H1 (cell line): ENCODE data around the gene UVSSA. TPM values are rescaled to one million over a fixed set of nuclear protein-coding genes. Genes with fewer than 3 reads are reported as not detected.

Experiments
- CTCF ChIA-PET: fragments of 300-600 bp; sonication (Branson Sonifier 250); formaldehyde crosslinking; loops from one replicate; lab custom pipeline; 2021; ENCODE audit not compliant: partially characterized antibody; lab: Charles Lee
- POLR2A ChIA-PET: fragments of 300-600 bp; sonication (Branson Sonifier 250); formaldehyde crosslinking; loops from one replicate; lab custom pipeline; 2021; ENCODE audit warnings: inconsistent platforms; ENCODE audit not compliant: partially characterized antibody; lab: Charles Lee
- DNase-seq, 2 experiments: peaks; one replicate each; pipeline versions ENCODE4 v3.0.0 to v3.0.0-alpha.2; 2010 to 2022; ENCODE audit warnings: low spot score in 2 of 2, low read depth in 1 of 2, mixed read lengths in 1 of 2
- FAIRE-seq: peaks from 2 replicates; lab custom pipeline; 2011; peaks lifted over from hg19 to GRCh38; lab: Jason Lieb, UNC
- H2AFZ ChIP-seq: 2 replicates; pipeline ENCODE4 v1.8.1; 2012; ENCODE audit warnings: low read length, inconsistent platforms
- H2AK5ac ChIP-seq: 2 replicates; pipeline ENCODE4 v1.6.1; 2013; ENCODE audit warnings: low read depth, low read length
- H2BK120ac ChIP-seq: replicated peaks from 2 replicates; pipeline ENCODE3; 2013; ENCODE audit warnings: low read depth, low read length, inconsistent platforms
- H2BK12ac ChIP-seq: 2 replicates; pipeline ENCODE4 v1.6.1; 2013; ENCODE audit warnings: low read depth, low read length
- H2BK15ac ChIP-seq: 2 replicates; pipeline ENCODE4 v1.6.1; 2013; ENCODE audit warnings: low read length
- H2BK20ac ChIP-seq: 2 replicates; pipeline ENCODE4 v1.6.1; 2013; ENCODE audit warnings: low read length
- H2BK5ac ChIP-seq: 2 replicates; pipeline ENCODE4 v1.6.1; 2013; ENCODE audit warnings: low read depth, low read length
- H3K14ac ChIP-seq: 2 replicates; pipeline ENCODE4 v1.6.1; 2013; ENCODE audit warnings: inconsistent platforms; ENCODE audit not compliant: insufficient read length
- H3K18ac ChIP-seq: 2 replicates; pipeline ENCODE4 v1.6.1; 2013; ENCODE audit warnings: low read length; ENCODE audit errors: extremely low read depth
- H3K23ac ChIP-seq: 2 replicates; pipeline ENCODE4 v1.6.1; 2013; ENCODE audit warnings: inconsistent platforms; ENCODE audit not compliant: insufficient read length
- H3K23me2 ChIP-seq: 2 replicates; pipeline ENCODE4 v1.6.1; 2013; ENCODE audit warnings: low read depth, low read length
- H3K27ac ChIP-seq: 2 replicates; pipeline ENCODE4 v1.6.1; 2011; ENCODE audit warnings: low read depth, low read length, inconsistent platforms
- H3K27me3 ChIP-seq, 4 experiments: replicated peaks in 1 of 4; 1 replicate in 1 of 4; 2 replicates in 3 of 4; pipeline versions ENCODE4 v1.6.1 to v1.8.1; 2011 to 2013; ENCODE audit warnings: low read length in 3 of 4, mild to moderate bottlenecking in 3 of 4, inconsistent platforms in 2 of 4, mixed read lengths in 2 of 4, moderate library complexity in 1 of 4; ENCODE audit not compliant: control insufficient read depth in 3 of 4, insufficient read depth in 3 of 4; ENCODE audit errors: extremely low read depth in 1 of 4
- H3K36me3 ChIP-seq, 4 experiments: 2 replicates each; pipeline versions ENCODE4 v1.6.1 to v1.8.1; 2011 to 2013; ENCODE audit warnings: mild to moderate bottlenecking in 4 of 4, low read length in 3 of 4, moderate library complexity in 2 of 4, control low read depth in 1 of 4, inconsistent platforms in 1 of 4; ENCODE audit not compliant: insufficient read depth in 4 of 4, control insufficient read depth in 2 of 4
- H3K4ac ChIP-seq: replicated peaks from 2 replicates; pipeline ENCODE3; 2013; ENCODE audit warnings: low read length, low read depth, mixed read lengths, inconsistent platforms; ENCODE audit not compliant: insufficient read length
- H3K4me1 ChIP-seq, 4 experiments: replicated peaks in 1 of 4; 1 replicate in 1 of 4; 2 replicates in 3 of 4; pipeline versions ENCODE4 v1.6.1 to v1.8.1; 2011 to 2013; ENCODE audit warnings: low read length in 3 of 4, inconsistent platforms in 2 of 4, mixed read lengths in 1 of 4; ENCODE audit not compliant: insufficient read depth in 4 of 4, control insufficient read depth in 3 of 4
- H3K4me2 ChIP-seq, 2 experiments: 2 replicates each; pipeline versions ENCODE4 v1.6.1 to v1.8.1; 2011 to 2013; ENCODE audit warnings: low read depth in 2 of 2, low read length in 2 of 2, control low read depth in 1 of 2, inconsistent platforms in 1 of 2, mild to moderate bottlenecking in 1 of 2; ENCODE audit not compliant: insufficient read depth in 1 of 2
- H3K4me3 ChIP-seq, 4 experiments: fragments of 200-600, 300-600 bp in 1 of 4; sonication (generic), shearing (Covaris generic), sonication (Bioruptor Twin) in 1 of 4; 2 replicates each; pipeline versions ENCODE4 v1.5.1 to v1.8.1; 2011 to 2016; ENCODE audit warnings: low read length in 4 of 4, low read depth in 3 of 4, control low read depth in 2 of 4, inconsistent platforms in 2 of 4, mild to moderate bottlenecking in 2 of 4, mixed read lengths in 1 of 4, moderate library complexity in 1 of 4; ENCODE audit not compliant: insufficient read depth in 2 of 4; ENCODE audit errors: extremely low read depth in 1 of 4
- H3K56ac ChIP-seq: replicated peaks from 2 replicates; pipeline ENCODE3; 2013; ENCODE audit warnings: low read depth, mild to moderate bottlenecking, mixed read lengths, low read length, inconsistent platforms; ENCODE audit not compliant: insufficient read length
- H3K79me1 ChIP-seq: 2 replicates; pipeline ENCODE4 v1.6.1; 2013; ENCODE audit warnings: low read depth, low read length, control low read depth
- H3K79me2 ChIP-seq, 2 experiments: 2 replicates each; pipeline versions ENCODE4 v1.6.1 to v1.8.1; 2012 to 2013; ENCODE audit warnings: low read length in 2 of 2, mild to moderate bottlenecking in 2 of 2, inconsistent platforms in 1 of 2; ENCODE audit not compliant: insufficient read depth in 2 of 2, control insufficient read depth in 1 of 2
- H3K9ac ChIP-seq, 4 experiments: replicated peaks in 1 of 4; 1 replicate in 1 of 4; 2 replicates in 3 of 4; pipeline versions ENCODE4 v1.6.1 to v1.8.1; 2011 to 2013; ENCODE audit warnings: low read depth in 3 of 4, low read length in 3 of 4, control low read depth in 2 of 4, mild to moderate bottlenecking in 2 of 4, moderate library complexity in 2 of 4, inconsistent platforms in 1 of 4; ENCODE audit errors: extremely low read depth in 1 of 4
- H3K9me3 ChIP-seq, 2 experiments: 2 replicates each; pipeline versions ENCODE4 v1.6.1 to v1.8.1; 2012 to 2013; ENCODE audit warnings: mild to moderate bottlenecking in 2 of 2, moderate library complexity in 2 of 2, control low read depth in 1 of 2, inconsistent platforms in 1 of 2, low read depth in 1 of 2, low read length in 1 of 2, mixed read lengths in 1 of 2; ENCODE audit not compliant: insufficient read depth in 2 of 2
- H4K20me1 ChIP-seq, 2 experiments: replicated peaks in 1 of 2; 2 replicates each; pipeline versions ENCODE3 to v1.8.1; 2011 to 2013; ENCODE audit warnings: inconsistent platforms in 2 of 2, low read length in 2 of 2, mild to moderate bottlenecking in 1 of 2; ENCODE audit not compliant: insufficient read depth in 2 of 2, control insufficient read depth in 1 of 2
- H4K5ac ChIP-seq: 2 replicates; pipeline ENCODE4 v1.6.1; 2013; ENCODE audit warnings: low read length, low read depth, mixed read lengths, inconsistent platforms; ENCODE audit not compliant: insufficient read length
- H4K8ac ChIP-seq: 2 replicates; pipeline ENCODE4 v1.8.0; 2013; ENCODE audit warnings: mild to moderate bottlenecking, moderate library complexity, low read length, inconsistent platforms; ENCODE audit not compliant: insufficient read depth; ENCODE audit errors: extremely low read depth
- H4K91ac ChIP-seq: replicated peaks from 2 replicates; pipeline ENCODE3; 2013; ENCODE audit warnings: low read length, mixed read lengths, inconsistent platforms; ENCODE audit not compliant: insufficient read length
- CTCF ChIP-seq, 3 experiments: IDR thresholded peaks; 1 replicate in 2 of 3; 2 replicates in 1 of 3; pipeline versions ENCODE4 v1.5.1 to v1.6.1; 2011; ENCODE audit warnings: low read length in 3 of 3, mild to moderate bottlenecking in 3 of 3, inconsistent platforms in 2 of 3, low read depth in 1 of 3, moderate library complexity in 1 of 3; ENCODE audit not compliant: insufficient read depth in 1 of 3; ENCODE audit errors: control extremely low read depth in 1 of 3
- KDM4A ChIP-seq: IDR thresholded peaks from one replicate; pipeline ENCODE4 v1.7.1; 2012; ENCODE audit warnings: low read depth, mild to moderate bottlenecking, moderate library complexity, low read length, inconsistent platforms; ENCODE audit not compliant: severe bottlenecking
- RAD21 ChIP-seq, 2 experiments: IDR thresholded peaks in 1 of 2; conservative IDR thresholded peaks in 1 of 2; 2 replicates each; pipeline ENCODE4 v1.6.1; 2011; ENCODE audit warnings: low read depth in 2 of 2, low read length in 2 of 2, improper control_type of control experiment in 1 of 2, inconsistent platforms in 1 of 2, mild to moderate bottlenecking in 1 of 2, moderate library complexity in 1 of 2
- SP4 ChIP-seq: IDR thresholded peaks from 2 replicates; pipeline ENCODE4 v1.6.1; 2012; ENCODE audit warnings: low read length, inconsistent platforms
- USF2 ChIP-seq: IDR thresholded peaks from 2 replicates; pipeline ENCODE4 v1.6.1; 2011; ENCODE audit warnings: low read length, improper control_type of control experiment
- WGBS, 2 experiments: shearing (Covaris generic) in 1 of 2; methylation state at CpG; one replicate each; pipeline versions ENCODE4 v1.1.6 to v1.1.7; 2013 to 2015; ENCODE audit warnings: low lambda C conversion rate in 2 of 2, mixed read lengths in 2 of 2, inconsistent platforms in 1 of 2, low coverage in 1 of 2, missing lambda C conversion rate in 1 of 2; ENCODE audit not compliant: insufficient replicate concordance in 2 of 2, insufficient coverage in 1 of 2, insufficient read length in 1 of 2; ENCODE audit errors: extremely low coverage in 1 of 2, missing lambda C conversion rate in 1 of 2; 5-methylcytosine and 5-hydroxymethylcytosine counted together
- polyA plus RNA-seq, 7 experiments: library from polyadenylated mRNA; depleted of rRNA in 3 of 7; stranded (reverse) in 5 of 7; unstranded in 2 of 7; fragments of >200 nt in 5 of 7; fragments of 200-250 nt in 2 of 7; gene quantifications; 1 replicate in 5 of 7; 2 replicates in 1 of 7; 4 replicates in 1 of 7; pipeline versions ENCODE4 v1.2.1 to v1.2.3, GENCODE V29; 2011 to 2013; ENCODE audit warnings: missing spikeins in 2 of 7, mixed read lengths in 2 of 7
- total RNA-seq: library from RNA; stranded (reverse); fragmentation: NEBNext Ultra II Directional; extraction: Animal tissue kit (Norgen Biotek cat#: 25700); gene quantifications from 2 replicates; pipeline ENCODE4 v1.2.1, GENCODE V29; 2021

UVSSA gene
- total and polyA plus RNA-seq, 2 of the 8 experiments (the other 6 are each of a cell fraction or from before 2014, with no cell fraction given): 14.5 to 19.4 TPM

- ChIA-PET POLR2A (no interaction called here), CTCF (interaction anchor here (0.8 to 2.9 kb wide), 12 partner anchors 8 to 239 kb away, joined by 3 to 14 read pairs (median 6); no protein-coding TSS in a partner anchor)
- Histone ChIP-seq H3K9me3 (peaks cover 16 to 23% of the 10 kb centered on the region in 2 experiments), H3K4me1 (peaks cover 0 to 22% (median 3%) of the 10 kb centered on the region in 4 experiments; a peak in 5 of 7 replicates), H2AK5ac (no peak overlapping the region), H4K8ac (no peak overlapping the region; the same call in 1 of the 2 replicates), H4K91ac (no peak overlapping the region), H2BK120ac (no peak overlapping the region), H3K18ac (no peak overlapping the region; the same call in 1 of the 2 replicates), H3K23ac (no peak overlapping the region), H2BK20ac (no peak overlapping the region), H3K14ac (no peak overlapping the region), H3K56ac (no peak overlapping the region), H3K9ac (no peak overlapping the region), H2BK12ac (no peak overlapping the region), H3K4ac (no peak overlapping the region), H3K23me2 (peaks cover 2% of the 10 kb centered on the region; the same call in 1 of the 2 replicates), H4K20me1 (peaks cover 0 to 9% of the 10 kb centered on the region in 2 experiments), H3K36me3 (peaks cover 0 to 22% (median 0%) of the 10 kb centered on the region in 4 experiments; a peak in 1 of 8 replicates), H4K5ac (no peak overlapping the region), H3K79me2 (no peaks in the 10 kb centered on the region), H3K27ac (no peak overlapping the region), H2BK15ac (no peak overlapping the region), H3K79me1 (no peaks in the 10 kb centered on the region), H2AFZ (no peak overlapping the region), H2BK5ac (no peak overlapping the region), H3K4me3 (no peak overlapping the region), H3K4me2 (no peak overlapping the region; a peak in 1 of 4 replicates), H3K27me3 (peaks cover 59 to 66% (median 63%) of the 10 kb centered on the region in 4 experiments)
- FAIRE-seq (no peak), DNase-seq (no peak)
- no peak for TF ChIP-seq USF2
- no peak for TF ChIP-seq SP4
- TF ChIP-seq RAD21 (IDR thresholded peaks at IDR 0.05 in 1 of 2, conservative IDR thresholded peaks at IDR 0.05 in 1 of 2; ENCODE audit: low read depth in 2 of 2, low read length in 2 of 2): 0 out of 4 replicates have a peak, but pooled peaks of 1 of the 2 experiments have one; percentile 3
- TF ChIP-seq KDM4A: no peak
- peak in 1 of 3 experiments; percentile 4; a peak in 2 of 4 replicates for TF ChIP-seq CTCF (IDR thresholded peaks at IDR 0.05; ENCODE audit: control extremely low read depth in 1 of 3, insufficient read depth in 1 of 3, low read depth in 1 of 3, low read length in 3 of 3)
- 73% methylated on average over 11 of the region's 18 CpGs; no CpG with 5 or more reads in 1 of the 2 experiments for WGBS, 2 experiments
Observed at GRCh38 chr4:1401409-1402020, 54.5 kb downstream of the UVSSA start.
